ENCODE results near the gene PMM2.

DNA sequence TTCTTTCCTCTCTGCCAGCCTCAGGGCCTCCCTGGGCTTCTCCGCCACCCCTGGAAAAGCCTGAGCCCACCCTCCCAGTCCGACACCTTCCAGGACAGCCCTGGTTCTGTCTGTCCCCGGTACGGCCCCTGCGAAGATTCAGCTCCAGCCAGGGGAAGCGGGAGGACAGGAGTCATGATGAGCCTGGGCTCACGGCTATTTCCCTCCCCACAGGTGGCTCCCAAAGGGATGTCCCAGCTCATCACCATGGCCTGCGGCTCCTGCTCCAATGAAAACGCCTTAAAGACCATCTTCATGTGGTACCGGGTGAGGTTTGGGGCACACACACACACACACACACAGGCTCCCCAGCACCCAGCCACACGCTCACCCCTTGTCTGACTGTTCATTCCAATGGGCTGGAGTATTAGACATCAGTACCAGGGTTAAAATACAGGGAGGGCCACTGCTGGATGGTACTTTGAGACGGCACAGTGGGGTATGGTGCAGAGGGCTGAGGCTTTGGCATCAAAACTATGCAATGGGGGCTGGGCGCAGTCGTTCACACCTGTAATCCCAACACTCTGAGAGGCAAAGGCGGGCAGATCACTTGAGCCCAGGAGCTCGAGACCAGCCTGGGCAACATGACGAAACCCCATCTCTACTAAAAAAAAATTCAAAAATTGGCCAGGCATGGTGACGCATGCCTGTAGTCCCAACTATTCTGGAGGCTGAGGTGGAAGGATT lies 33.0 kb upstream of the PMM2 start:
- TF ChIP-seq EZH2 (IDR thresholded peaks at IDR 0.05) (no peak), POLR2AphosphoS5 (IDR thresholded peaks at IDR 0.05; ENCODE audit: borderline replicate concordance, low read depth, low read length) (no peak)

All from SK-N-MC (cell line).